CD4-positive, alpha-beta T cell treated with Interleukin-17A for 4 hours (primary cell): ENCODE data around the gene SMG9.
"Not testable (repeated sequence)": the region's sequence is repeated elsewhere in the genome, so short reads cannot be mapped to it uniquely, and the experiment has no call there.

Experiments used
- DNase-seq: peaks from one replicate; pipeline ENCODE4 v3.0.0-alpha.2; 2020; ENCODE audit warnings: mixed read lengths

Gene SMG9

DNA sequence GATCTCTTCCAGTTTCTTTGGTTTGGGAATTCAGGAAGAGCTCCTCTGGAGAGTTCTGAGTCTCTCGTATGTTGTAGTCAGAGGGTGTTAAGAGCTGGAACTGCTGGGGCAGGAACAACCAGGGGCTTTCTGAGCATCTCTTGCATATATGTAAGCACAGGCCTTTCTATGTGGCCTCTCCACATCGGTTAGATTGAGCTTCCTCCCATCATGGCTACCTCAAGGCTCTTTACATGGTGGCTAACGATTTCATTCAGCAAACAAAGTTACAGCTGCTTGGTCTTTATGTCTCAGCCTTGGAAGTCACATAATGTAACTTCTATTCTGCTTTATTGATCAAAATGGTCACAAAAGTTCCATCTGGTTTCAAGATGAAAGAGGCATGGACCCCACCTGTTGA, 64.3 kb downstream of the SMG9 start:
- DNase-seq, result no peak

- no peak for DNase-seq
These were observed 66.6 kb downstream of the SMG9 start for GRCh38 chr19:43688059-43688701.

- no peak for DNase-seq
These were observed 67.1 kb downstream of the SMG9 start for GRCh38 chr19:43687660-43687997.

- DNase-seq, result no peak
These were observed 70.4 kb downstream of the SMG9 start for GRCh38 chr19:43684326-43684725.

GRCh38 chr19:43683905-43684304, 70.9 kb downstream of the SMG9 start:
- no peak for DNase-seq

DNA sequence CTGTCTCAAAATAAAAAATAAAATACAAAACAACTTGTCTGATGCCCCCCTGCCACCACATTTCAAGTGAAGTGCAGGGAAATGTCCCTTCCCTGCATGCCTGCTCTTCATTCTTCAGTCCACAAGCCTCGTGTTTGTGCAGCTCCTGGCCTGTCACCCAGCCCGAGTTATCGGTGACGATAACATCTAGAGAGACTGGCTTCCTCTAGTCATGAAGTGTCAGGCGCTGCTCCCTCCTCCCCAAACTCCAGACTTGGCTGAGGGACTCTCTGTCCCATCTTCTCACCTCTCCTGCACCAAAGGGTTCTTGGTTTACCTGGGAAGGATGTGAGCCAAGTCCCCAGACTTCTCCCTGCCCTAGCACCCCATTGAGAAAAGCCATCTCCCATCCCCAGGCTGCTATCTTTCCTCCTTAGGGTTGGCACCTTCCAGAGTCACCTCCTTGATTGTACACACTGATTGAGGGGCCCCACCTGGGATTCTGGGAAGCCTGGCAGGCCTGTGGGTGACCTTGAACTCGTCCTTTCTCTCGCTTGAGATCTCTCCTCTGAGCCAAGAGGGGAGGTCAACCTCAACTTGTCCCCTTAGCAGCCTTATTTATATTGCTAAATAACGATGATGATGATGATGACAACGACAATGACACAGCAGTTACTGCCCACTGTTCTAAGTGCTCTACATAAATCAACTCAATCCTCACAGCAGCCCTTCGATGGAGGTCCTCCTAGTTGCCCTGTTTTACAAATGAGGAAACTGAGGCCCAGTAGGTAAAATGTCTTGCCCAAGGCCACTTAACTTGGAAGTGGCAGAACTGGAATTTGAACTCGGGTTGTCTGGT, 71.7 kb downstream of the SMG9 start:
- no peak for DNase-seq

DNA sequence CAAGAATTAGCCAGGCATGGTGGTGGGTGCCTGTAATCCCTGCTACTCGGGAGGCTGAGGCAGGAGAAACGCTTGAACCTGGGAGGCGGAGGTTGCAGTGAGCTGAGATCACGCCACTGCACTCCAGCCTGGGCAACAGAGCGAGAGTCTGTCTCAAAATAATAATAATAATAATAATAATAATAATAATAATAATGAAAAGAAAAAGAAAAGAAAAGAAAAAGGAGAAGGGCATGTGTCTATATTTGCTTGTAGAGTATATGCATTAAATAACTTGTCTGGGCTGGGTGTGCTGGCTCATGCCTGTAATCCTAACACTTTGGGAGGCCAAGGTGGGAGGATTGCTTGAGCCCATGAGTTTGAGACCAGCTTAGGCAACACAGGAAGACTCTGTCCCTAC, 72.5 kb downstream of the SMG9 start:
- not testable (repeated sequence) for DNase-seq

GRCh38 chr19:43681821-43682220, 72.9 kb downstream of the SMG9 start:
- DNase-seq, result no peak

- DNase-seq, result no peak
These were observed 76.1 kb downstream of the SMG9 start for GRCh38 chr19:43678512-43679261.
